Neural cell (in vitro differentiated cells): Measurements from ENCODE around the gene ABCC9. TPM values are rescaled to one million over a fixed set of nuclear protein-coding genes. Genes with fewer than 3 reads are reported as not detected.

Experiments used
- H2AFZ ChIP-seq: fragments of 200-600, 300-800 bp; sonication (generic), shearing (Covaris generic); 2 replicates; pipeline ENCODE4 v1.6.0; 2014; ENCODE audit warnings: low read depth, mild to moderate bottlenecking, antibody characterized with exemption, low read length, moderate library complexity
- H3F3A ChIP-seq: fragments of 200-600 bp; shearing (Covaris generic); 2 replicates; pipeline ENCODE4 v1.6.1; 2016; ENCODE audit warnings: mild to moderate bottlenecking, moderate library complexity, mixed read lengths, antibody characterized with exemption, low read length; ENCODE audit not compliant: insufficient read depth, poor library complexity, severe bottlenecking
- H3K27ac ChIP-seq: fragments of 200-600, 300-800 bp; sonication (generic), shearing (Covaris generic); 2 replicates; pipeline ENCODE4 v1.5.1; 2014; ENCODE audit warnings: mild to moderate bottlenecking, low read length, moderate library complexity
- H3K27me3 ChIP-seq: fragments of 300-800, 200-600 bp; sonication (generic), shearing (Covaris generic); 2 replicates; pipeline ENCODE4 v1.6.0; 2014; ENCODE audit warnings: mild to moderate bottlenecking, low read depth, low read length, moderate library complexity; ENCODE audit not compliant: insufficient read depth
- H3K36me3 ChIP-seq: fragments of 300-800, 200-600 bp; sonication (generic), shearing (Covaris generic); 2 replicates; pipeline ENCODE4 v1.5.1; 2014; ENCODE audit warnings: mild to moderate bottlenecking, antibody characterized with exemption, low read length, moderate library complexity; ENCODE audit not compliant: insufficient read depth
- H3K4me2 ChIP-seq: fragments of 300-800, 200-600 bp; sonication (generic), shearing (Covaris generic); 2 replicates; pipeline ENCODE4 v1.6.0; 2014; ENCODE audit warnings: mild to moderate bottlenecking, low read length
- H3K4me3 ChIP-seq: fragments of 300-800, 200-600 bp; sonication (generic), shearing (Covaris generic); 2 replicates; pipeline ENCODE4 v1.5.1; 2014; ENCODE audit warnings: mild to moderate bottlenecking, low read length, moderate library complexity
- H3K79me2 ChIP-seq: fragments of 200-600 bp; shearing (Covaris generic); replicated peaks from 2 replicates; pipeline ENCODE4 v1.6.0; 2014; ENCODE audit warnings: mild to moderate bottlenecking, low read length, moderate library complexity; ENCODE audit not compliant: insufficient read depth
- H3K9ac ChIP-seq: fragments of 300-800, 200-600 bp; sonication (generic), shearing (Covaris generic); 2 replicates; pipeline ENCODE4 v1.6.1; 2016; ENCODE audit warnings: mild to moderate bottlenecking, low read length, mixed read lengths
- H3K9me2 ChIP-seq: fragments of 200-600 bp; shearing (Covaris generic); 2 replicates; pipeline ENCODE4 v1.6.1; 2016; ENCODE audit warnings: mild to moderate bottlenecking, low read length, mixed read lengths; ENCODE audit not compliant: insufficient read depth
- H3K9me3 ChIP-seq: fragments of 200-600, 300-800 bp; sonication (generic), shearing (Covaris generic); 2 replicates; pipeline ENCODE4 v1.6.1; 2016; ENCODE audit warnings: mild to moderate bottlenecking, mixed run types, low read length, moderate library complexity, mixed read lengths
- H4K20me1 ChIP-seq: fragments of 200-600 bp; shearing (Covaris generic); 2 replicates; pipeline ENCODE4 v1.6.1; 2016; ENCODE audit warnings: mild to moderate bottlenecking, mixed run types; ENCODE audit not compliant: insufficient read depth
- EP300 ChIP-seq: fragments of 450-650 bp; conservative IDR thresholded peaks from 2 replicates; pipeline ENCODE4 v1.6.1; 2014; ENCODE audit warnings: antibody characterized with exemption, mild to moderate bottlenecking, moderate library complexity; ENCODE audit not compliant: poor library complexity, severe bottlenecking
- EZH2 ChIP-seq: fragments of 200-600, 300-800 bp; shearing (Covaris generic), sonication (generic); IDR thresholded peaks from 2 replicates; pipeline ENCODE4 v1.6.1; 2014; ENCODE audit warnings: antibody characterized with exemption, low read length, borderline replicate concordance, mild to moderate bottlenecking; ENCODE audit not compliant: insufficient read depth, poor library complexity, severe bottlenecking
- MXI1 ChIP-seq: fragments of 450-650 bp; conservative IDR thresholded peaks from 2 replicates; pipeline ENCODE4 v1.6.1; 2014; ENCODE audit warnings: antibody characterized with exemption, mild to moderate bottlenecking; ENCODE audit not compliant: poor library complexity, severe bottlenecking
- POLR2AphosphoS5 ChIP-seq: IDR thresholded peaks from 2 replicates; pipeline ENCODE4 v1.6.1; 2012
- RAD21 ChIP-seq: fragments of 450-650 bp; conservative IDR thresholded peaks from 2 replicates; pipeline ENCODE4 v1.6.1; 2014; ENCODE audit warnings: antibody characterized with exemption, mild to moderate bottlenecking, moderate library complexity
- REST ChIP-seq: IDR thresholded peaks from 2 replicates; pipeline ENCODE4 v1.6.1; 2012; ENCODE audit warnings: borderline replicate concordance
- SMC3 ChIP-seq: fragments of 450-650 bp; conservative IDR thresholded peaks from 2 replicates; pipeline ENCODE4 v1.6.1; 2014; ENCODE audit warnings: antibody characterized with exemption, mild to moderate bottlenecking, moderate library complexity; ENCODE audit not compliant: poor library complexity
- TAF1 ChIP-seq: IDR thresholded peaks from 2 replicates; pipeline ENCODE4 v1.6.1; 2012; ENCODE audit warnings: low read depth
- polyA plus RNA-seq: library from polyadenylated mRNA; depleted of rRNA; stranded (reverse); fragments of >200 nt; gene quantifications from 2 replicates; pipeline ENCODE4 v1.2.3, GENCODE V29; 2014
- TF ChIP-seq, protein P1 (sequence below): fragments of 450-650 bp; IDR thresholded peaks from 2 replicates; pipeline ENCODE4 v1.5.1; 2014; ENCODE audit warnings: antibody characterized with exemption, mild to moderate bottlenecking, moderate library complexity; ENCODE audit not compliant: poor library complexity, severe bottlenecking

ABCC9 gene
- polyA plus RNA-seq, 1 donor from 2014 or later, result 0.32 TPM

GRCh38 chr12:21891751-21892217 is 49.4 kb downstream of the ABCC9 start:
- Histone ChIP-seq H4K20me1 (no peaks in the 10 kb centered on the region), H3K36me3 (no peaks in the 10 kb centered on the region), H3K4me3 (no peak overlapping the region), H3K9me3 (no peaks in the 10 kb centered on the region), H2AFZ (no peak overlapping the region), H3K27ac (no peak overlapping the region), H3K79me2 (no peaks in the 10 kb centered on the region), H3K27me3 (no peaks in the 10 kb centered on the region), H3K9me2 (no peaks in the 10 kb centered on the region), H3F3A (no peaks in the 10 kb centered on the region), H3K9ac (no peak overlapping the region), H3K4me2 (no peak overlapping the region)
- TF ChIP-seq, protein P1, sequence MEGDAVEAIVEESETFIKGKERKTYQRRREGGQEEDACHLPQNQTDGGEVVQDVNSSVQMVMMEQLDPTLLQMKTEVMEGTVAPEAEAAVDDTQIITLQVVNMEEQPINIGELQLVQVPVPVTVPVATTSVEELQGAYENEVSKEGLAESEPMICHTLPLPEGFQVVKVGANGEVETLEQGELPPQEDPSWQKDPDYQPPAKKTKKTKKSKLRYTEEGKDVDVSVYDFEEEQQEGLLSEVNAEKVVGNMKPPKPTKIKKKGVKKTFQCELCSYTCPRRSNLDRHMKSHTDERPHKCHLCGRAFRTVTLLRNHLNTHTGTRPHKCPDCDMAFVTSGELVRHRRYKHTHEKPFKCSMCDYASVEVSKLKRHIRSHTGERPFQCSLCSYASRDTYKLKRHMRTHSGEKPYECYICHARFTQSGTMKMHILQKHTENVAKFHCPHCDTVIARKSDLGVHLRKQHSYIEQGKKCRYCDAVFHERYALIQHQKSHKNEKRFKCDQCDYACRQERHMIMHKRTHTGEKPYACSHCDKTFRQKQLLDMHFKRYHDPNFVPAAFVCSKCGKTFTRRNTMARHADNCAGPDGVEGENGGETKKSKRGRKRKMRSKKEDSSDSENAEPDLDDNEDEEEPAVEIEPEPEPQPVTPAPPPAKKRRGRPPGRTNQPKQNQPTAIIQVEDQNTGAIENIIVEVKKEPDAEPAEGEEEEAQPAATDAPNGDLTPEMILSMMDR, result no peak
- no peak for TF ChIP-seq RAD21
- no peak for TF ChIP-seq SMC3
- TF ChIP-seq POLR2AphosphoS5, result no peak
- TF ChIP-seq EP300, result no peak
- TF ChIP-seq TAF1, result no peak
- TF ChIP-seq EZH2, result no peak
- no peak for TF ChIP-seq REST
- TF ChIP-seq MXI1, result no peak

- no peaks in the 10 kb centered on the region for H3K79me2 ChIP-seq
- no peaks in the 10 kb centered on the region for H3K9me3 ChIP-seq
- H3K4me3 ChIP-seq, result no peak overlapping the region
- no peaks in the 10 kb centered on the region for H4K20me1 ChIP-seq
- no peaks in the 10 kb centered on the region for H3K27me3 ChIP-seq
- TF ChIP-seq RAD21 (no peak), REST (no peak), POLR2AphosphoS5 (no peak), EP300 (no peak), TAF1 (no peak), EZH2 (no peak), MXI1 (no peak), SMC3 (no peak)
- TF ChIP-seq, protein P1, result no peak
- no peak overlapping the region for H3K9ac ChIP-seq
- no peaks in the 10 kb centered on the region for H3F3A ChIP-seq
- H3K36me3 ChIP-seq, result no peaks in the 10 kb centered on the region
- no peak overlapping the region for H2AFZ ChIP-seq
- no peak overlapping the region for H3K4me2 ChIP-seq
- H3K27ac ChIP-seq, result no peak overlapping the region
- H3K9me2 ChIP-seq, result no peaks in the 10 kb centered on the region
These were observed 52.9 kb downstream of the ABCC9 start for GRCh38 chr12:21888276-21888863.
